ENCODE data around the gene NCK2.

GRCh38 chr2:105808423-105809096 is 63.8 kb downstream of the NCK2 start:
- no peak for TF ChIP-seq NR2F1 (conservative IDR thresholded peaks at IDR 0.05)
- no peak for TF ChIP-seq TAF1 (IDR thresholded peaks at IDR 0.05; ENCODE audit: borderline replicate concordance, low read depth, low read length)
- no peak for TF ChIP-seq TCF12 (IDR thresholded peaks at IDR 0.05; ENCODE audit: low read depth, low read length)
- TF ChIP-seq CTCF (IDR thresholded peaks at IDR 0.05 in 2 of 3, conservative IDR thresholded peaks at IDR 0.05 in 1 of 3; ENCODE audit: control insufficient read depth in 2 of 3, extremely low read depth in 1 of 3, insufficient read depth in 1 of 3, low read depth in 3 of 3, low read length in 3 of 3): no peak
- TF ChIP-seq JUND (IDR thresholded peaks at IDR 0.05; ENCODE audit: low read depth, low read length): no peak
- no peak for TF ChIP-seq MEF2B (IDR thresholded peaks at IDR 0.05; ENCODE audit: partially characterized antibody, poor library complexity, severe bottlenecking)
- no peak for TF ChIP-seq EZH2 (IDR thresholded peaks at IDR 0.05; ENCODE audit: borderline replicate concordance, control insufficient read depth, low read depth, low read length)
- TF ChIP-seq BACH1 (IDR thresholded peaks at IDR 0.05; ENCODE audit: borderline replicate concordance): no peak

All from GM12878 (cell line).